Muscle of leg (tissue), 9 donors: ENCODE results near the gene MORF4L2. TPM values are rescaled to one million over a fixed set of nuclear protein-coding genes. Genes with fewer than 3 reads are reported as not detected.

ENCODE experiments used
- polyA plus RNA-seq, 8 donors: library from polyadenylated mRNA; unstranded; fragments of 120-200 nt; gene quantifications; one replicate each; pipeline versions ENCODE4 v1.2.1 to v1.2.3, GENCODE V29; 2013; ENCODE audit warnings: inconsistent platforms in 1 of 8, low replicate concordance in 1 of 8; ENCODE audit not compliant: insufficient read length in 8 of 8, insufficient read depth in 1 of 8
- total RNA-seq: library from RNA; stranded (reverse); fragments of 120-200 nt; gene quantifications from one replicate; pipeline ENCODE4 v1.2.4, GENCODE V29; 2013

The MORF4L2 gene
- total and polyA plus RNA-seq, 9 donors, result 222 to 327 (median 257) TPM

Other genes starting within 250 kb of the MORF4L2 start
- 0.35 TPM for gene RAB40A, start 167.2 kb downstream of the MORF4L2 start, total RNA-seq
- 1 to 10 TPM in 1 of 8 donors, under 1 TPM in 7; 0.34 to 1.8 (median 0.77) TPM for gene RAB40A, start 167.2 kb downstream of the MORF4L2 start, polyA plus RNA-seq
- gene TCEAL4, start 101.2 kb downstream of the MORF4L2 start, total RNA-seq, result 51.2 TPM
- gene TCEAL4, start 101.2 kb downstream of the MORF4L2 start, polyA plus RNA-seq, result 100 to 1,000 TPM in 4 of 8 donors, 10 to 100 TPM in 4; 87.3 to 126 (median 98.8) TPM
- 6.3 TPM for gene TCEAL3, start 78.7 kb downstream of the MORF4L2 start, total RNA-seq
- gene TCEAL3, start 78.7 kb downstream of the MORF4L2 start, polyA plus RNA-seq, result 10 to 100 TPM in 6 of 8 donors, 1 to 10 TPM in 2; 9.2 to 17.9 (median 12.8) TPM
- 52.1 TPM for gene TCEAL1, start 57.7 kb downstream of the MORF4L2 start, total RNA-seq
- 10 to 100 TPM; 57.3 to 69.2 (median 63.0) TPM for gene TCEAL1, start 57.7 kb downstream of the MORF4L2 start, polyA plus RNA-seq
- gene TMEM31, start 24.2 kb upstream of the MORF4L2 start, total RNA-seq, result 0.18 TPM
- gene TMEM31, start 24.2 kb upstream of the MORF4L2 start, polyA plus RNA-seq, result under 1 TPM in 7 of 8 donors, not detected in 1; 0.43 to 0.92 (median 0.70) TPM
- gene PLP1, start 90.1 kb upstream of the MORF4L2 start, total RNA-seq, result 72.8 TPM
- gene PLP1, start 90.1 kb upstream of the MORF4L2 start, polyA plus RNA-seq, result 100 to 1,000 TPM in 2 of 8 donors, 10 to 100 TPM in 6; 44.2 to 147 (median 75.2) TPM
- gene RAB9B, start 145.6 kb upstream of the MORF4L2 start, total RNA-seq, result 20.0 TPM
- 10 to 100 TPM; 17.0 to 27.4 (median 22.6) TPM for gene RAB9B, start 145.6 kb upstream of the MORF4L2 start, polyA plus RNA-seq